HEK293 (cell line): ENCODE data around the gene DISC1.

ENCODE experiments used
- CTCF ChIA-PET: fragments of 350-600 bp; formaldehyde crosslinking; extraction: SDS; loops from one replicate; lab custom pipeline; 2021; ENCODE audit warnings: antibody characterized with exemption; lab: Yijun Ruan, JAX
- POLR2A ChIA-PET: fragments of 300-600 bp; formaldehyde crosslinking; extraction: SDS; loops from one replicate; lab custom pipeline; 2020; ENCODE audit warnings: antibody characterized with exemption, inconsistent platforms; lab: Yijun Ruan, JAX
- H3K27ac ChIP-seq: fragments of 200-500 bp; sonication (Bioruptor generic); 2 replicates; pipeline ENCODE4 v1.5.1; 2014; ENCODE audit warnings: low read depth, low read length, control low read depth, inconsistent platforms; ENCODE audit errors: extremely low read depth
- H3K36me3 ChIP-seq, 2 experiments: fragments of 200-500 bp in 1 of 2; sonication (Bioruptor generic) in 1 of 2; 1 replicate in 1 of 2; 2 replicates in 1 of 2; pipeline ENCODE4 v1.5.1; 2014 to 2017; ENCODE audit warnings: inconsistent platforms in 2 of 2, low read length in 2 of 2; ENCODE audit not compliant: control insufficient read depth in 2 of 2, insufficient read depth in 1 of 2
- H3K4me1 ChIP-seq: fragments of 200-500 bp; sonication (Bioruptor generic); 2 replicates; pipeline ENCODE4 v1.5.1; 2014; ENCODE audit warnings: mild to moderate bottlenecking, low read length, inconsistent platforms; ENCODE audit not compliant: control insufficient read depth, insufficient read depth
- H3K4me3 ChIP-seq: 2 replicates; pipeline ENCODE4 v1.5.1; 2011; ENCODE audit warnings: low read depth, mild to moderate bottlenecking, control low read depth, low read length, moderate library complexity
- H3K9me3 ChIP-seq: fragments of 200-500 bp; sonication (Bioruptor generic); 2 replicates; pipeline ENCODE4 v1.5.1; 2014; ENCODE audit warnings: low read depth, low read length, inconsistent platforms; ENCODE audit not compliant: control insufficient read depth, insufficient read depth
- FEZF1 ChIP-seq: fragments of 450-650 bp; formaldehyde crosslinking; IDR thresholded peaks from 2 replicates; pipeline ENCODE4 v1.5.1; 2016; ENCODE audit warnings: missing biosample characterization, missing genetic modification characterization
- GLIS1 ChIP-seq: fragments of 450-650 bp; formaldehyde crosslinking; IDR thresholded peaks from 2 replicates; pipeline ENCODE4 v1.5.1; 2016; ENCODE audit warnings: missing biosample characterization, missing genetic modification characterization
- KLF1 ChIP-seq: fragments of 450-650 bp; formaldehyde crosslinking; IDR thresholded peaks from 2 replicates; pipeline ENCODE4 v1.5.1; 2016; ENCODE audit warnings: missing biosample characterization, missing genetic modification characterization
- KLF10 ChIP-seq: fragments of 450-650 bp; IDR thresholded peaks from 2 replicates; pipeline ENCODE4 v1.5.1; 2018; ENCODE audit warnings: missing biosample characterization, mild to moderate bottlenecking, missing genetic modification characterization
- KLF9 ChIP-seq: fragments of 450-650 bp; formaldehyde crosslinking; IDR thresholded peaks from 2 replicates; pipeline ENCODE4 v1.5.1; 2016; ENCODE audit warnings: missing biosample characterization, missing genetic modification characterization, low read depth
- PRDM10 ChIP-seq: fragments of 450-650 bp; formaldehyde crosslinking; IDR thresholded peaks from 2 replicates; pipeline ENCODE4 v1.5.1; 2016; ENCODE audit warnings: missing biosample characterization, missing genetic modification characterization
- SCRT2 ChIP-seq: fragments of 450-650 bp; formaldehyde crosslinking; IDR thresholded peaks from 2 replicates; pipeline ENCODE4 v1.5.1; 2016; ENCODE audit warnings: missing biosample characterization, missing genetic modification characterization
- WT1 ChIP-seq: fragments of 450-650 bp; formaldehyde crosslinking; IDR thresholded peaks from 2 replicates; pipeline ENCODE4 v1.5.1; 2016; ENCODE audit warnings: missing biosample characterization, missing genetic modification characterization
- ZBTB21 ChIP-seq: fragments of 450-650 bp; formaldehyde crosslinking; IDR thresholded peaks from 2 replicates; pipeline ENCODE4 v1.5.1; 2017; ENCODE audit warnings: missing biosample characterization, missing genetic modification characterization
- ZFHX2 ChIP-seq: fragments of 450-650 bp; formaldehyde crosslinking; conservative IDR thresholded peaks from 2 replicates; pipeline ENCODE4 v1.5.1; 2016; ENCODE audit warnings: missing biosample characterization, missing genetic modification characterization
- ZFP37 ChIP-seq: fragments of 450-650 bp; formaldehyde crosslinking; IDR thresholded peaks from 2 replicates; pipeline ENCODE4 v1.5.1; 2016; ENCODE audit warnings: missing biosample characterization, missing genetic modification characterization
- ZIC2 ChIP-seq: fragments of 450-650 bp; formaldehyde crosslinking; IDR thresholded peaks from 2 replicates; pipeline ENCODE4 v1.5.1; 2016; ENCODE audit warnings: missing biosample characterization, missing genetic modification characterization
- ZNF335 ChIP-seq: fragments of 450-650 bp; formaldehyde crosslinking; conservative IDR thresholded peaks from 2 replicates; pipeline ENCODE4 v1.5.1; 2016; ENCODE audit warnings: missing biosample characterization, missing genetic modification characterization
- ZNF354C ChIP-seq: fragments of 450-650 bp; formaldehyde crosslinking; IDR thresholded peaks from 2 replicates; pipeline ENCODE4 v1.5.1; 2016; ENCODE audit warnings: missing biosample characterization, missing genetic modification characterization, low read depth, borderline replicate concordance
- ZNF561 ChIP-seq: fragments of 450-650 bp; IDR thresholded peaks from 2 replicates; pipeline ENCODE4 v1.5.1; 2018; ENCODE audit warnings: missing biosample characterization, missing genetic modification characterization, borderline replicate concordance
- ZNF629 ChIP-seq: fragments of 450-650 bp; formaldehyde crosslinking; IDR thresholded peaks from 2 replicates; pipeline ENCODE4 v1.5.1; 2017; ENCODE audit warnings: missing biosample characterization, missing genetic modification characterization
- ZXDB ChIP-seq: fragments of 450-650 bp; formaldehyde crosslinking; IDR thresholded peaks from 2 replicates; pipeline ENCODE4 v1.5.1; 2016; ENCODE audit warnings: missing biosample characterization, missing genetic modification characterization
- TF ChIP-seq, protein P1 (sequence below): fragments of 450-650 bp; formaldehyde crosslinking; IDR thresholded peaks from 2 replicates; pipeline ENCODE4 v1.5.0; 2017; ENCODE audit warnings: missing biosample characterization, missing genetic modification characterization, borderline replicate concordance

Gene DISC1

DNA sequence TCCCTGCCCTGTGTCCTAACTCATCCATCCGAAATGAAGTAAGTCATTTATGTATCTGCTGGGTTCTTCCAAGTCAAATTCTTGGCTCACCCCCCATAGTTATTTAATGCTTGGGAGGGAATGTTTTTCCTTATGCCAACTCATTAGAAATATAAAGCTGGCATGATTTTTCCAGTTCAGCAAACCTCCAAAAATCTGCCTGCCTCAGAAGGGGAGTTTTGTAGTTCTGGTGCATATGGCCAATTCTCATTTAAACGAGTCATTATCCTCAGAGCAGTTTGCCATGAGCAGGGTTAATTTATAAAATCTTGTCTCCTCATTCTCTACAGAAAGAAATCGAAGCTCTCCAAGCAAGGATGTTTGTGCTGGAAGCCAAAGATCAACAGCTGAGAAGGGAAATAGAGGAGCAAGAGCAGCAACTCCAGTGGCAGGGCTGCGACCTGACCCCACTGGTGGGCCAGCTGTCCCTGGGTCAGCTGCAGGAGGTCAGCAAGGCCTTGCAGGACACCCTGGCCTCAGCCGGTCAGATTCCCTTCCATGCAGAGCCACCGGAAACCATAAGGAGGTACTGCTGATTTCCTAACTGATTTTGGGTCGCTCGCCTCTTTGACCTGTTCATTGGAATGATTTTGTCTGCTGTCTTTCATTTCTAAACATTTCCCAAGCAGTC is 144.1 kb downstream of the DISC1 start:
- peaks cover 0 to 9% of the 10 kb centered on the region in 2 experiments; a peak in 2 of 3 replicates for H3K36me3 ChIP-seq
- no peaks in the 10 kb centered on the region for H3K4me1 ChIP-seq
- CTCF ChIA-PET, result interaction anchor here (1.3 kb wide), 1 partner anchor 14 kb away, joined by 8 read pairs; no protein-coding TSS in a partner anchor
- H3K9me3 ChIP-seq, result no peaks in the 10 kb centered on the region
- TF ChIP-seq ZNF335 (tag by site-specific recombination), result no peak
- TF ChIP-seq KLF10, result no peak
- TF ChIP-seq KLF9 (tag by site-specific recombination), result no peak
- TF ChIP-seq, protein P1, sequence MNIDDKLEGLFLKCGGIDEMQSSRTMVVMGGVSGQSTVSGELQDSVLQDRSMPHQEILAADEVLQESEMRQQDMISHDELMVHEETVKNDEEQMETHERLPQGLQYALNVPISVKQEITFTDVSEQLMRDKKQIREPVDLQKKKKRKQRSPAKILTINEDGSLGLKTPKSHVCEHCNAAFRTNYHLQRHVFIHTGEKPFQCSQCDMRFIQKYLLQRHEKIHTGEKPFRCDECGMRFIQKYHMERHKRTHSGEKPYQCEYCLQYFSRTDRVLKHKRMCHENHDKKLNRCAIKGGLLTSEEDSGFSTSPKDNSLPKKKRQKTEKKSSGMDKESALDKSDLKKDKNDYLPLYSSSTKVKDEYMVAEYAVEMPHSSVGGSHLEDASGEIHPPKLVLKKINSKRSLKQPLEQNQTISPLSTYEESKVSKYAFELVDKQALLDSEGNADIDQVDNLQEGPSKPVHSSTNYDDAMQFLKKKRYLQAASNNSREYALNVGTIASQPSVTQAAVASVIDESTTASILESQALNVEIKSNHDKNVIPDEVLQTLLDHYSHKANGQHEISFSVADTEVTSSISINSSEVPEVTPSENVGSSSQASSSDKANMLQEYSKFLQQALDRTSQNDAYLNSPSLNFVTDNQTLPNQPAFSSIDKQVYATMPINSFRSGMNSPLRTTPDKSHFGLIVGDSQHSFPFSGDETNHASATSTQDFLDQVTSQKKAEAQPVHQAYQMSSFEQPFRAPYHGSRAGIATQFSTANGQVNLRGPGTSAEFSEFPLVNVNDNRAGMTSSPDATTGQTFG (tag by site-specific recombination), result no peak
- H3K4me3 ChIP-seq, result no peak overlapping the region
- no peak overlapping the region for H3K27ac ChIP-seq
- POLR2A ChIA-PET, result no interaction called here

DNA sequence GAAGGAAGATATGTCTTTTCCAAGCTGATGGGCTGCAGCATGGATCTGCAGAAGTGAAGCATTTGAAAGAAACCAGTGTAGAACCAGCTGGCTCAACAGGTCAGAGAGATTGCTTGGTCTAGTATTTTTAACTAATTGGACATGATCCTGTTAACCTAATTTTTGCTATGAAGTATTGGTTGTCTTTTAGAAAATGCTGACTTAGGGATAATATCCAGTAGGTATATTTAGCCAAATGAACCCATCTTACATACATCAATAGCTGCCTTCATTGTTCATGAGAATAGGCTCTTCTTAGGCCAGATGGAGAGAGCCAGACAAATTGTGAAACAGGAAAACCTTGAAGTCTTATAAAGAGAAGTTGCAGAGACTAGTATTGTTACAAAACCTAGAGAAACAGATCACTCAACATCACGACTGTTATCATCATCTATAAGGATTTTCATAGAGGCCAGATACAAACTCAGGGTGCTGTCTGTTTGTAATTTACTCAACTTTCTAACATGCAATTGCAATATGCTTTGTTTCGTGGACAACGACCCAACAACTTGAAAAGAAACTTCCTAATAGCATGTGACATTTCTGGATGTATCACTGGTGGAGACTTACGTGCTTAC is 148.2 kb downstream of the DISC1 start:
- H3K4me1 ChIP-seq, result peaks cover 8% of the 10 kb centered on the region
- POLR2A ChIA-PET, result no interaction called here
- TF ChIP-seq SCRT2 (tag by site-specific recombination) (0 out of 2 replicates have a peak, but pooled peaks have one; percentile 39), KLF1 (tag by site-specific recombination) (no peak)
- no peaks in the 10 kb centered on the region for H3K9me3 ChIP-seq
- H3K4me3 ChIP-seq, result no peak overlapping the region
- no peak overlapping the region for H3K27ac ChIP-seq
- CTCF ChIA-PET, result interaction anchor here (0.5 to 3.7 kb wide), 4 partner anchors 10 to 40 kb away, joined by 3 to 28 read pairs (median 6); no protein-coding TSS in a partner anchor
- H3K36me3 ChIP-seq, result peaks cover 0 to 9% of the 10 kb centered on the region in 2 experiments; a peak in 2 of 3 replicates

GRCh38 chr1:231776010-231776756 is 149.6 kb downstream of the DISC1 start:
- Histone ChIP-seq H3K4me1 (peaks cover 8% of the 10 kb centered on the region), H3K27ac (no peak overlapping the region), H3K9me3 (no peaks in the 10 kb centered on the region), H3K4me3 (no peak overlapping the region), H3K36me3 (peaks cover 0 to 5% of the 10 kb centered on the region in 2 experiments; a peak in 2 of 3 replicates)
- CTCF ChIA-PET, result interaction anchor here (0.6 to 3.7 kb wide), 4 partner anchors 10 to 30 kb away, joined by 4 to 28 read pairs (median 10); no protein-coding TSS in a partner anchor
- POLR2A ChIA-PET, result interaction anchor here (0.8 kb wide), 1 partner anchor 30 kb away, joined by 3 read pairs; no protein-coding TSS in a partner anchor
- TF ChIP-seq WT1 (tag by site-specific recombination), result 0 out of 2 replicates have a peak, but pooled peaks have one; percentile 46
- peak; percentile 84 for TF ChIP-seq ZNF629 (tag by site-specific recombination)
- no peak for TF ChIP-seq ZNF354C (tag by site-specific recombination)
- no peak for TF ChIP-seq ZXDB
- TF ChIP-seq ZIC2 (tag by site-specific recombination), result peak; percentile 48
- no peak for TF ChIP-seq ZNF561 (tag by site-specific recombination)
- TF ChIP-seq PRDM10 (tag by site-specific recombination), result no peak
- peak; percentile 77 for TF ChIP-seq GLIS1 (tag by site-specific recombination)
- peak; percentile 47; the same call in 1 of the 2 replicates for TF ChIP-seq FEZF1 (tag by site-specific recombination)
- TF ChIP-seq ZBTB21 (tag by site-specific recombination), result peak; percentile 84
- no peak for TF ChIP-seq ZFHX2 (tag by site-specific recombination)
- 0 out of 2 replicates have a peak, but pooled peaks have one; percentile 63 for TF ChIP-seq ZFP37
